HTR-8/SVneo (cell line): ENCODE results near the gene UBE4B.
"Not testable (repeated sequence)": the region's sequence is repeated elsewhere in the genome, so short reads cannot be mapped to it uniquely, and the experiment has no call there.

Source experiments
- DNase-seq: peaks from one replicate; pipeline ENCODE4 v3.0.0; 2011; ENCODE audit warnings: low spot score, mixed read lengths; ENCODE audit not compliant: insufficient read length
- FAIRE-seq: peaks from 2 replicates; lab custom pipeline; 2011; peaks lifted over from hg19 to GRCh38; lab: Jason Lieb, UNC

Gene UBE4B

GRCh38 chr1:10107476-10107847, 74.7 kb downstream of the UBE4B start:
- not testable (repeated sequence) for DNase-seq, FAIRE-seq

GRCh38 chr1:10108134-10108663, 75.4 kb downstream of the UBE4B start:
- FAIRE-seq (no peak), DNase-seq (peak; percentile 52)

GRCh38 chr1:10108948-10109708, 76.4 kb downstream of the UBE4B start:
- FAIRE-seq (no peak), DNase-seq (no peak)

GRCh38 chr1:10113501-10113900, 80.7 kb downstream of the UBE4B start:
- FAIRE-seq (no peak), DNase-seq (no peak)

- DNase-seq (no peak), FAIRE-seq (no peak)
Observed at GRCh38 chr1:10114746-10115145, 82.0 kb downstream of the UBE4B start.

- FAIRE-seq: no peak
Observed at GRCh38 chr1:10117132-10117531, 84.4 kb downstream of the UBE4B start.

GRCh38 chr1:10117865-10118264, 85.1 kb downstream of the UBE4B start:
- FAIRE-seq (no peak), DNase-seq (no peak)

More at GRCh38 chr1:10117132-10117531, 84.4 kb downstream of the UBE4B start:
- DNase-seq: no peak

GRCh38 chr1:10121688-10122087, 88.9 kb downstream of the UBE4B start:
- no peak for DNase-seq
- no peak for FAIRE-seq

- DNase-seq (peak; percentile 27), FAIRE-seq (no peak)
Observed at GRCh38 chr1:10122926-10123325, 90.2 kb downstream of the UBE4B start.

- DNase-seq (no peak), FAIRE-seq (no peak)
Observed at GRCh38 chr1:10128101-10128765, 95.5 kb downstream of the UBE4B start.

- FAIRE-seq: no peak
- no peak for DNase-seq
Observed at GRCh38 chr1:10132316-10132715, 99.6 kb downstream of the UBE4B start.

GRCh38 chr1:10132852-10133251, 100.1 kb downstream of the UBE4B start:
- no peak for FAIRE-seq
- DNase-seq: no peak

- DNase-seq (no peak), FAIRE-seq (no peak)
Observed at GRCh38 chr1:10140981-10141380, 108.2 kb downstream of the UBE4B start.

- no peak for FAIRE-seq
Observed at GRCh38 chr1:10143961-10144485, 111.3 kb downstream of the UBE4B start.

GRCh38 chr1:10146391-10146790, 113.6 kb downstream of the UBE4B start:
- no peak for DNase-seq
- no peak for FAIRE-seq

More at GRCh38 chr1:10143961-10144485, 111.3 kb downstream of the UBE4B start:
- DNase-seq: no peak

GRCh38 chr1:10149231-10149630, 116.5 kb downstream of the UBE4B start:
- DNase-seq: no peak
- FAIRE-seq: no peak

- peak; percentile 52 for DNase-seq
Observed at GRCh38 chr1:10152709-10153284, 120.0 kb downstream of the UBE4B start.

GRCh38 chr1:10155087-10155712, 122.4 kb downstream of the UBE4B start:
- DNase-seq (no peak), FAIRE-seq (no peak)

More at GRCh38 chr1:10152709-10153284, 120.0 kb downstream of the UBE4B start:
- FAIRE-seq: no peak

- no peak for FAIRE-seq
Observed at GRCh38 chr1:10160173-10160572, 127.4 kb downstream of the UBE4B start.

GRCh38 chr1:10160907-10161490, 128.2 kb downstream of the UBE4B start:
- DNase-seq (no peak), FAIRE-seq (no peak)

More at GRCh38 chr1:10160173-10160572, 127.4 kb downstream of the UBE4B start:
- no peak for DNase-seq
